NT2/D1 (cell line): Measurements from ENCODE around the gene DMWD.
A peak's percentile ranks its signal among the peaks of the same experiment; 100 is the strongest.

Experiments
- DNase-seq: peaks from one replicate; pipeline ENCODE4 v3.0.0-alpha.2; 2011; ENCODE audit warnings: low read depth, low spot score
- H3K27me3 ChIP-seq: 2 replicates; pipeline ENCODE4 v1.6.0; 2011; ENCODE audit warnings: mild to moderate bottlenecking; ENCODE audit not compliant: insufficient read length, insufficient read depth
- H3K36me3 ChIP-seq: 2 replicates; pipeline ENCODE4 v1.6.1; 2011; ENCODE audit warnings: mild to moderate bottlenecking, low read length, mixed read lengths; ENCODE audit not compliant: insufficient read depth, insufficient read length
- H3K4me1 ChIP-seq: 2 replicates; pipeline ENCODE4 v1.5.1; 2011; ENCODE audit not compliant: insufficient read depth, insufficient read length
- H3K4me3 ChIP-seq: 2 replicates; pipeline ENCODE4 v1.5.1; 2011; ENCODE audit warnings: low read depth; ENCODE audit not compliant: insufficient read length
- H3K9ac ChIP-seq: 2 replicates; pipeline ENCODE4 v1.6.0; 2011; ENCODE audit warnings: low read depth; ENCODE audit not compliant: insufficient read length
- H3K9me3 ChIP-seq: 2 replicates; pipeline ENCODE4 v1.5.1; 2011; ENCODE audit warnings: mild to moderate bottlenecking, low read length; ENCODE audit not compliant: insufficient read depth
- SUZ12 ChIP-seq: IDR thresholded peaks from 2 replicates; pipeline ENCODE4 v1.6.1; 2011; ENCODE audit not compliant: insufficient read length, insufficient read depth; ENCODE audit errors: extremely low read depth
- YY1 ChIP-seq: IDR thresholded peaks from 2 replicates; pipeline ENCODE4 v1.6.1; 2011; ENCODE audit not compliant: insufficient read length, insufficient read depth
- ZNF274 ChIP-seq: IDR thresholded peaks from 2 replicates; pipeline ENCODE4 v1.6.1; 2011; ENCODE audit warnings: mild to moderate bottlenecking, low read depth, low read length

The DMWD gene

DNA sequence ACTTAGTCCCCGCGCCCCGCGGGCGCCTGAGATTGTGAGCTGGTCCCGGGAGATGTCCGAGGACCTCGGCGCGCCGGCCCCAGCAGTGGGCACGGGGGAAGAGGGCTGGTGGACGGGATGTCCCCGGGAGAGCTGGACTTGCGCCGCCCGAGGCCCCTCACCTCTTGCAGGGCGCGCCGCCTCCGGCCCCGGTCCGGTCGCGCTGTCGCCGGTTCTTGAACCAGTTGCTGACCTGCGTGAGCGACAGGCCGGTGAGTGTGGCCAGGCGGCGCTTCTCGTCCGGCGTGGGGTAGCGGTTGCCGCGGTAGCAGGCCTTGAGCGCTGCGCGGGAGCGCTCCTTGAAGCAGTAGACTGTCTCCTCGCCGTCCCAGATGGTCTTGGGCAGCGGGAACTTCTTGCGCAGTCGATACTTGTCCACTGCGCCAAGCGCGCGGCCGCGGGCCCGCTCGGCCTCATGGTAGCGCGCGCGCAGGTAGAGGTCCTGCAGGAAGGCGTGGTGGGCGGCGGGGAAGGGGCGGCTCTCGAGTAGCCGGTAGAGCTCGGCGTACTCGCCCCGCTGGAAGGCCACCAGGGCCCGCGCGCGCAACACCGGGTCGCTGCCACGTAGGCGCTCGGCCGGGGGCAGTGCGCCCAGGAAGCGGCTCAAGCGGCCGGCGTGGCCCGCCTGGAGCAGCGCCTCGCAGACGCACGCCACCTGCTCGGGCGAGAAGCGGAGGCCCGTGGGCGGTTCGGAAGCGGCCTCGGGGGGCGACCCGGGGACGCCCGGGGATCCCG is 24.6 kb downstream of the DMWD start:
- peaks cover 22% of the 10 kb centered on the region for H3K4me1 ChIP-seq
- TF ChIP-seq YY1 (no peak), SUZ12 (no peak), ZNF274 (no peak)
- DNase-seq, result no peak

DNA sequence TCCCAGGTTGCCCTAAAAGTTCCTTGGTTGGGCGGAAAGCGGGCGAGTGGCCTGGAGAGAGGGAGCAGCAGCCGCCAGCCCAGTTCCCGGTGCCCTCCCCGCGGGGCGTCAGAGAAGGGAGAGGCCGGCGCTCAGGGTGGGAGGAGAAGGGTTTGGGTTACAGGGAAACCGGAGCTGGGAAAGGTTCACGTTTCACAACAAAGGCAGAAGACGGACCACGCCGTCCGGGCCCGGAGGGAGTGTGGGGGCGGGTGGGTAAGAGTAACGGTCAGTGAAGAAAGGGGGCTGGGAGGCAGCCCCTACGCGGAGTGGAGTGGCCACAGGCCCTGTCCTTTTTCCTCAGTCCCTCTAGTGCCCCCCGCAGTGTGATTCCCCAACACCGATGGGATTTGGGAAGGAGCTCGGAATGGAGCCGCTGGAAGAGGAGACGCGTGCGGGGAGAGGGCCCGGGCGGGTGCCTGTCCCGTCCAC is 25.2 kb downstream of the DMWD start:
- peaks cover 21% of the 10 kb centered on the region for H3K4me1 ChIP-seq
- H3K9ac ChIP-seq, result peak overlapping the region; percentile 94
- H3K27me3 ChIP-seq, result no peaks in the 10 kb centered on the region
- TF ChIP-seq SUZ12, result no peak
- no peak for DNase-seq
- peak overlapping the region; percentile 80 for H3K4me3 ChIP-seq
- H3K36me3 ChIP-seq, result peaks cover 20% of the 10 kb centered on the region
- no peaks in the 10 kb centered on the region for H3K9me3 ChIP-seq

More for the DNA sequence above, 24.6 kb downstream of the DMWD start:
- H3K4me3 ChIP-seq, result peak overlapping the region; percentile 80
- no peaks in the 10 kb centered on the region for H3K9me3 ChIP-seq
- H3K9ac ChIP-seq, result peak overlapping the region; percentile 94
- H3K36me3 ChIP-seq, result peaks cover 25% of the 10 kb centered on the region
- H3K27me3 ChIP-seq, result no peaks in the 10 kb centered on the region

DNA sequence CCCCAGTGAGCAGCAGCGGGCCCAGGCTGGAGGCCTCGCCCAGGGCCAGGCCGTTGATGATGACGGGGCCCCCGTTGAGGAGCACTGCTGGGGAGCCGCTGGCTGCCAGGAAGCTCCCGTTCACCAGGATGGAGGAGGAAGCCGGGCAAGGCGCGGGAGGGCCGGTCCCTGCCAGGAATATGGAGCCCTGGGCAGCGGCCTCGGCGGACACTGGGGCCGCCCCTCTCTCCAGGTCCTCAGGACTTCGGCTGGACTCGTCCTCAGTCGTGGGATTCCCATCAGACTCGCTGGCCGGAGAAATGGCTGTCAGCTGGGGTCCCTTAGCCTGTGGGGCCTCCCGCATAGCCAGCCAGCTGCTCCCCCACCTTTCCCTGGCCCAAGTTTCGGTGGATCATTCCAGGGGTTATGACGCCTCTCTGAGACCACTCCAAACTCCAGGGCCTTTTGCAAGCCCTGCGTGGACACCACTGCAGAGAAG is 25.7 kb downstream of the DMWD start:
- H3K9ac ChIP-seq, result peak overlapping the region; percentile 79
- H3K9me3 ChIP-seq, result no peaks in the 10 kb centered on the region
- no peak for TF ChIP-seq YY1
- no peak for TF ChIP-seq ZNF274
- TF ChIP-seq SUZ12, result no peak
- H3K4me1 ChIP-seq, result peaks cover 16% of the 10 kb centered on the region
- peak overlapping the region; percentile 80 for H3K4me3 ChIP-seq
- H3K36me3 ChIP-seq, result peaks cover 17% of the 10 kb centered on the region
- no peak for DNase-seq
- no peaks in the 10 kb centered on the region for H3K27me3 ChIP-seq

DNA sequence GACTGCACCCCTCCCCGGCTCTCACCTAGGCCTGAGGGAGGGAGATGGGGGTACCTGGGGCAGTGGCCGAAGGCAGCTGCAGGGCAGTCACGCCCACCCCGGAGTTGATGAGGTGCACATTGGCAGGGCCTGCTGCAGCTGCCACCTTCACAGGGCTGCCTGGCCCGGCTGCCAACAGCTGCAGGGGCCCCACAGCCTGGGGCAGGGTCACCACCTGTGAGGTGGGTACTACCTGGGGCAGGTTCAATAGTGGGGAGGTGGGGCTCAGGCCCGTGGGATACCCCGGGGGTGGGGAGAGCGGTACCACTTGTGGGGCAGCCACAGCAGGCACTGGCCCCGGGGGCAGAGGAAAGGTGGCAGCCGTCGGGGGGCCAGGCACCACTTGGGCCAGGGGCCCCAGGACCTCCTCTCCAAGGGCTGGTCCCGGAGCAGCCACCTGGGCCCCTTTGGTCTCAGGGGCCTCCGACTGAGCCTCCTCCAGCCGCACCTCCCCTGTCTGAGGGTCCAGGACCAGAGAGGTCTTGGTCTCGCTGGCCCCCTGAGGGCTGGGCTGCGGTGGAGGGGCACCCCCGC is 26.3 kb downstream of the DMWD start:
- DNase-seq, result no peak
- TF ChIP-seq YY1 (no peak), SUZ12 (no peak), ZNF274 (no peak)
- no peaks in the 10 kb centered on the region for H3K9me3 ChIP-seq
- peaks cover 3% of the 10 kb centered on the region for H3K27me3 ChIP-seq
- H3K9ac ChIP-seq, result peak overlapping the region; percentile 79
- H3K4me1 ChIP-seq, result peaks cover 15% of the 10 kb centered on the region
- H3K4me3 ChIP-seq, result peak overlapping the region; percentile 80
- H3K36me3 ChIP-seq, result peaks cover 12% of the 10 kb centered on the region

DNA sequence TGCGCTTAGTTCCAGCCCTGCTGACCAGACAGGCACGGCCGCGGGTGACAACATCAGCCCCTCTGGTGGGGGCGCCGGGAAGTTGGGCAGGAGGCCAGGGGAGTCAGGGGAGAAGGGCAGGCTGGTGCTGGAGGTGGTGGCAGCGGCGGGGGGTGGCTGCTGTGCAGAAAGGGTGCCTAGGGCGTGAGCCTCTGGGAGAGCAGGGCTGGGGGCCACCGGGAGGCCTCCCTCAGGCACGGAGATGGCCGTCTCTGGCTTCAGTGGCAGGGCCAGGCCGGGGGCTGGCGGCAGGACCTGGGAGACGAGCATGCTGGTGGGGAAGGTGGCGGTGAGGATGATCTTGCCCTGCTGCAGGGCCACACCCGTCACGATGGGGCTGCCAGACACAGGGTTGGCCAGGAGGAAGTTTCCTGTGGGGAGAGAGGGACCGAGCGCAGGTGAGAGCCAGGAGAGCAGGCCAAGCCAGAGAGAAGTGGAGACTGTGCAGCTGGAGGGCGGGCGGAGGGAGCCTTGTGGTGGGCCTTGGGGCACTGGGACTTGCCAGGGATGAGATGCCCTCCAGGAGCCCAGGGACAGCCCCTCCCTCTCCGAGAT is 26.8 kb downstream of the DMWD start:
- peaks cover 8% of the 10 kb centered on the region for H3K36me3 ChIP-seq
- H3K4me1 ChIP-seq, result peaks cover 15% of the 10 kb centered on the region
- no peak for DNase-seq
- no peaks in the 10 kb centered on the region for H3K9me3 ChIP-seq
- H3K4me3 ChIP-seq, result no peak overlapping the region
- peaks cover 3% of the 10 kb centered on the region for H3K27me3 ChIP-seq
- no peak for TF ChIP-seq ZNF274
- no peak for TF ChIP-seq SUZ12
- no peak for TF ChIP-seq YY1
- H3K9ac ChIP-seq, result peak overlapping the region; percentile 21

DNA sequence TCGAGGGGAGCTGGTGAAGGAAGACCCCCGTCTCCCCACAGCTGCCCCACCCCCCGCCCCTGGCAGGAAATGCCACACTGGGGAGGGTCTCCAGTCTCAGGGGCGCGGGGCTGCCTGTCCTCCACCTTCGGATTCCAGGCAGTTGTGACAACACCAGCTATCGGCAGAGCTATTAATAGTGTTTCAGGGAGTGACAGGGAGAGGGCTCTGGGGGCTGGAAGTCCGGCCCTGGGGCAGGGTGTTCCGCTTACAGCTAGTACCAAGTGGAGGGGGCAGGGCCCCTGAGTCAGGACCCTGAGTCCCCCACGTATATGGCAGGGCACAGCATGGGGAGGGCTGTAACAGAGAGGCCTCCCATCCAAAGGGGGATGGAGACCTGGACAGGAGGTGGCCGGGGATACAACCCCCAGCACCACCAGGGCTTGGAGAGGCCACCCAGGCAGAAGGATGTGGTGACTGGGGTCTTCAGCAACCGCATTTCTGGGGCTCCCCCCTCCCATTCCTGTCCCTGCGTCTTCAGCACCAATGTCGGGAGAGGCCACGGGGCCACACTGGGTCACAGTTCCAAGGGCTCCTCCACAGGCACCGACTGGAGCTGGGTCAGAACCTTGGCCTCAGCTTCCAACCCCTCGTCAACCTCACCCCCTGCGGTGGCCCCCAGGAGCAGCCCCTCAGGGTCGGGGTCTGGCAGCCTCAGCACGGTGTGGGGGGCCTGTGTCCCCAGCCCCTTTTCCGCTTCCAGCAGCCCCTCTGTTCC is 27.5 kb downstream of the DMWD start:
- no peak overlapping the region for H3K4me3 ChIP-seq
- H3K27me3 ChIP-seq, result peaks cover 3% of the 10 kb centered on the region
- H3K4me1 ChIP-seq, result peaks cover 15% of the 10 kb centered on the region
- no peak for TF ChIP-seq ZNF274
- no peak for TF ChIP-seq YY1
- TF ChIP-seq SUZ12, result no peak
- DNase-seq, result no peak
- no peaks in the 10 kb centered on the region for H3K9me3 ChIP-seq
- peak overlapping the region; percentile 61 for H3K9ac ChIP-seq
- H3K36me3 ChIP-seq, result peaks cover 8% of the 10 kb centered on the region

DNA sequence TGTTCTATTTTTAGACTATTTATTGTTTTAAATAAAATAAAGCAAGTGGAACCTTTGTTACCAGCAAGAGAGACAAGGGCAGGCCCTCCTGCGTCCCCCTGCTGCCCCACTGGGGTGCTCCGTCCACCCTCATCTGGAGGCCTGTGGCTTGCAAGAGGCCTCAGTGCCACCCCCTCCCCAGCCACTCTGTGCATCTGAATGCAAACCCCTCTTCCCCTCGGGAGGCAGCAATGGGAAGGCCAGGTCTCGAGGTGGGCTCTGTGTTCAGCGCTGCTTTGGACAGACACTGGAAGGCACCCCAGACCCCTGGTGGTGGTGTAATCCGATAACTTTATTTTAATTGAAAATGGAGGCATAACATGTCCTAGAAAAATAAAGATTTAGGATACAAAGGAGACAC is 28.2 kb downstream of the DMWD start:
- Histone ChIP-seq H3K27me3 (peaks cover 3% of the 10 kb centered on the region), H3K9ac (no peak overlapping the region), H3K4me3 (no peak overlapping the region), H3K4me1 (peaks cover 15% of the 10 kb centered on the region), H3K9me3 (no peaks in the 10 kb centered on the region), H3K36me3 (peaks cover 8% of the 10 kb centered on the region)
- TF ChIP-seq YY1 (no peak), ZNF274 (no peak), SUZ12 (no peak)
- no peak for DNase-seq
